ENCODE measurements around the gene ADAMTS18. TPM values are rescaled to one million over a fixed set of nuclear protein-coding genes. Genes with fewer than 3 reads are reported as not detected.

ADAMTS18 gene
- total and polyA plus RNA-seq, 2 of the 8 experiments (the other 6 are each of a cell fraction or from before 2014, with no cell fraction given): 0.05 to 0.19 TPM

GRCh38 chr16:77450790-77451487 is 16.1 kb upstream of the ADAMTS18 start:
- no peaks in the 10 kb centered on the region for H3K9me3 ChIP-seq (ENCODE audit: insufficient read depth in 2 of 2, low read depth in 1 of 2, low read length in 1 of 2)
- H2BK20ac ChIP-seq (ENCODE audit: low read length): no peak overlapping the region
- H3K79me1 ChIP-seq (ENCODE audit: low read depth, low read length): no peaks in the 10 kb centered on the region
- no peak overlapping the region for H3K27ac ChIP-seq (ENCODE audit: low read depth, low read length)
- H3K56ac ChIP-seq (replicated peaks; ENCODE audit: insufficient read length, low read depth, low read length): no peak overlapping the region
- ChIA-PET CTCF (ENCODE audit: partially characterized antibody) (interaction anchor here (0.7 to 1.5 kb wide), 6 partner anchors 11 to 214 kb away, joined by 3 to 5 read pairs (median 3); no protein-coding TSS in a partner anchor), POLR2A (ENCODE audit: partially characterized antibody) (no interaction called here)
- H3K9ac ChIP-seq (replicated peaks in 1 of 4; ENCODE audit: extremely low read depth in 1 of 4, low read depth in 3 of 4, low read length in 3 of 4): no peak overlapping the region
- DNase-seq (ENCODE audit: low read depth in 1 of 2, low spot score in 2 of 2) (no peak), FAIRE-seq (no peak)
- H3K27me3 ChIP-seq (replicated peaks in 1 of 4; ENCODE audit: control insufficient read depth in 3 of 4, extremely low read depth in 1 of 4, insufficient read depth in 3 of 4, low read length in 3 of 4): no peaks in the 10 kb centered on the region
- H2BK120ac ChIP-seq (replicated peaks; ENCODE audit: low read depth, low read length): no peak overlapping the region
- H2BK5ac ChIP-seq (ENCODE audit: low read depth, low read length): no peak overlapping the region
- H3K4me3 ChIP-seq (ENCODE audit: extremely low read depth in 1 of 4, insufficient read depth in 2 of 4, low read depth in 3 of 4, low read length in 4 of 4): no peak overlapping the region
- H3K36me3 ChIP-seq (ENCODE audit: control insufficient read depth in 2 of 4, insufficient read depth in 4 of 4, low read length in 3 of 4): no peaks in the 10 kb centered on the region
- no peak overlapping the region for H2AK5ac ChIP-seq (ENCODE audit: low read depth, low read length)
- no peak overlapping the region for H4K5ac ChIP-seq (ENCODE audit: insufficient read length, low read depth, low read length)
- H2BK15ac ChIP-seq (ENCODE audit: low read length): no peak overlapping the region
- no peaks in the 10 kb centered on the region for H3K23me2 ChIP-seq (ENCODE audit: low read depth, low read length)
- WGBS, 2 experiments (ENCODE audit: extremely low coverage in 1 of 2, insufficient coverage in 1 of 2, insufficient read length in 1 of 2, insufficient replicate concordance in 2 of 2, low coverage in 1 of 2, low lambda C conversion rate in 2 of 2, missing lambda C conversion rate in 1 of 2): 87% methylated on average over 5 of the region's 5 CpGs; no CpG with 5 or more reads in 1 of the 2 experiments
- no peak overlapping the region for H3K4me2 ChIP-seq (ENCODE audit: insufficient read depth in 1 of 2, low read depth in 2 of 2, low read length in 2 of 2)
- H3K18ac ChIP-seq (ENCODE audit: extremely low read depth, low read length): no peak overlapping the region
- TF ChIP-seq POLR2A (IDR thresholded peaks at IDR 0.05; ENCODE audit: control extremely low read depth in 1 of 2, low read depth in 2 of 2, low read length in 2 of 2): no peak
- no peak for TF ChIP-seq RFX5 (IDR thresholded peaks at IDR 0.05; ENCODE audit: borderline replicate concordance, low read depth, low read length)
- no peak for TF ChIP-seq TAF1 (IDR thresholded peaks at IDR 0.05; ENCODE audit: low read depth, low read length)
- TF ChIP-seq EZH2 (IDR thresholded peaks at IDR 0.05; ENCODE audit: low read depth, low read length, severe bottlenecking): no peak
- no peak for TF ChIP-seq PHF8 (conservative IDR thresholded peaks at IDR 0.05; ENCODE audit: low read depth, low read length)
- TF ChIP-seq TAF7 (optimal IDR thresholded peaks at IDR 0.05; ENCODE audit: borderline replicate concordance, low read depth, low read length): no peak
- TF ChIP-seq, protein P1, sequence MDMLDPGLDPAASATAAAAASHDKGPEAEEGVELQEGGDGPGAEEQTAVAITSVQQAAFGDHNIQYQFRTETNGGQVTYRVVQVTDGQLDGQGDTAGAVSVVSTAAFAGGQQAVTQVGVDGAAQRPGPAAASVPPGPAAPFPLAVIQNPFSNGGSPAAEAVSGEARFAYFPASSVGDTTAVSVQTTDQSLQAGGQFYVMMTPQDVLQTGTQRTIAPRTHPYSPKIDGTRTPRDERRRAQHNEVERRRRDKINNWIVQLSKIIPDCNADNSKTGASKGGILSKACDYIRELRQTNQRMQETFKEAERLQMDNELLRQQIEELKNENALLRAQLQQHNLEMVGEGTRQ (IDR thresholded peaks at IDR 0.05; ENCODE audit: low read length): no peak
- no peak overlapping the region for H4K91ac ChIP-seq (replicated peaks; ENCODE audit: insufficient read length, low read length)
- no peak overlapping the region; the same call in 1 of the 2 replicates for H4K8ac ChIP-seq (ENCODE audit: extremely low read depth, insufficient read depth, low read length)
- no peak overlapping the region for H2AFZ ChIP-seq (ENCODE audit: low read length)
- H3K23ac ChIP-seq (ENCODE audit: insufficient read length): no peak overlapping the region
- H3K4ac ChIP-seq (replicated peaks; ENCODE audit: insufficient read length, low read depth, low read length): no peak overlapping the region
- no peak overlapping the region for H2BK12ac ChIP-seq (ENCODE audit: low read depth, low read length)
- no peaks in the 10 kb centered on the region for H3K4me1 ChIP-seq (replicated peaks in 1 of 4; ENCODE audit: control insufficient read depth in 3 of 4, insufficient read depth in 4 of 4, low read length in 3 of 4)
- no peak overlapping the region for H3K14ac ChIP-seq (ENCODE audit: insufficient read length)
- H4K20me1 ChIP-seq (replicated peaks in 1 of 2; ENCODE audit: control insufficient read depth in 1 of 2, insufficient read depth in 2 of 2, low read length in 2 of 2): no peaks in the 10 kb centered on the region
- H3K79me2 ChIP-seq (ENCODE audit: control insufficient read depth in 1 of 2, insufficient read depth in 2 of 2, low read length in 2 of 2): no peaks in the 10 kb centered on the region

Measured in H1 (cell line).